SKM-1 treated with dmso at 0.1 percent for 144 hours (cell line): ENCODE results near the gene DENND11.

Experiments
- DNase-seq: peaks from one replicate; lab custom pipeline; 2025; ENCODE audit not compliant: unreplicated experiment; lab: John Stamatoyannopoulos, UW

The DENND11 gene, protein sequence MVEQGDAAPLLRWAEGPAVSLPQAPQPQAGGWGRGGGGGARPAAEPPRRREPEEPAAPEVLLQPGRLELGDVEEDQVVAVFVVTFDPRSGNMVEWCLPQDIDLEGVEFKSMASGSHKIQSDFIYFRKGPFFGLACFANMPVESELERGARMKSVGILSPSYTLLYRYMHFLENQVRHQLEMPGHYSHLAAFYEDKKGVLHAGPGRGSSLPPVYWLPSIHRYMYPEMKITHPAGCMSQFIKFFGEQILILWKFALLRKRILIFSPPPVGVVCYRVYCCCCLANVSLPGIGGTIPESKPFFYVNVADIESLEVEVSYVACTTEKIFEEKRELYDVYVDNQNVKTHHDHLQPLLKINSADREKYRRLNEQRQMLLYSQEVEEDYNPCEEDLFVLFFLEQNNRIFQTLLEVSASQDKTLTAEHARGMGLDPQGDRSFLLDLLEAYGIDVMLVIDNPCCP

DNA sequence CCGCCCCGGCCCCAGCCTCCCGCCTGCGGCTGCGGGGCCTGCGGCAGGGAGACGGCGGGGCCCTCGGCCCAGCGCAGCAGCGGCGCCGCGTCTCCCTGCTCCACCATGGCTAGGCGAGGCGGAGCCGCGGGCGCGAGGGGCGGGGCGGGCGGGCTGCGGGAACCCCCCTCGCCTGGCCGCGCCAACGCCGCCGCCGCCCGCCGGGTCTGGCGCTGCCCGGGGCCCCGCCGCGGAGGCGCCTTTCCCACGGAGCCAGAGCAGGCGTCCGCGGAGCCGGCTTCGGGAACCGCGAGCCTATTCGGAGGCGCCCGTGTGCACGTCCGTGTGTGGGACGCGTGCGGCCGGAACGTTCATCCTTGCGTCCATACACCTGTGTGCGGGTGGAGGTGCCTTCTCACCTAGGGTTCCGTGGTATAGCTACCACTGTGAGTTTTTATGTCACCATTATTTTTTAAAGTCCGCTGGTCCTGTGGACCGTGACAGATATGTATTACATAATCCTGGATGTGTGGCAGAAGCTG is at the start of gene DENND11:
TSS of gene DENND11 (minus strand) at position 120 of the 521 bp plus-strand sequence. CDS start at position 107, 13 bp downstream.
- no peak for DNase-seq

DNA sequence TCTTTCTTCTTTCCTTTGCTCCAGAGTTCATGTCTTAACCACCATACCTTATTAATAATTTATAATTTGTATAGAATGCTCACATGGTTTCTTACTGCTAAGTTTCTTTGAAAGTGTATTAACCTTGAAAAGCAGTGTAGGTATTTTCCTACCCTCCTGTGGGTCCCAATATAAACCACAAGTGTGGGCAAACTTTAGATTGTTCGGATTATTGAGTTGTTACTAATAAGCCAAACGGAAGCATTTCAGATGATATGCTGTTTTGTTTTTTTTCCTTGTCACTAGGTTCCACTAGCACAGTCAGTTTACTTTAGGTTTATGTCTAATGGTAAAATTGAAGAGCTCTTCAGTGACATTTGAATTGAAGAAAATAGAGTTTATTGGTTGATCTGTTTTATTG is 46.4 kb upstream of the DENND11 start:
- no peak for DNase-seq

DNA sequence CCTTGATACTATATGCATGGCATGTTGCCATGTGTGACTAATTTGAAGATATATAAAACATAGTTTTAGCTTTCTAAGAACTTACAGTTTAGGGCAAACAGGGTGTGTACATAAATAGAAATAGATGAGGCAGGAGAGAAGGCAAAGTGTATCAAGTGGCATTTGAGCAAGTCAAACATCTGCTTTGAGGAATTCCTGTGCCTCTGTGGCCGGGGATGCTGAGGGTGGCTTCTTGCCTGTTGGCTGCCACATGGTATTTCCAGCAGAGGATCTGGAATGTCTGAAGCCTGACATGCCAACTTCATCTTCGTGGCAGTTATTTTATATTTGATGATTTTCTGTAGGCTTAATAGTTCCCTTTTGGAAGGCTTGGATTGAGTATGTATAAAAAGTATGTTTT is 42.2 kb upstream of the DENND11 start:
- DNase-seq, result no peak

DNA sequence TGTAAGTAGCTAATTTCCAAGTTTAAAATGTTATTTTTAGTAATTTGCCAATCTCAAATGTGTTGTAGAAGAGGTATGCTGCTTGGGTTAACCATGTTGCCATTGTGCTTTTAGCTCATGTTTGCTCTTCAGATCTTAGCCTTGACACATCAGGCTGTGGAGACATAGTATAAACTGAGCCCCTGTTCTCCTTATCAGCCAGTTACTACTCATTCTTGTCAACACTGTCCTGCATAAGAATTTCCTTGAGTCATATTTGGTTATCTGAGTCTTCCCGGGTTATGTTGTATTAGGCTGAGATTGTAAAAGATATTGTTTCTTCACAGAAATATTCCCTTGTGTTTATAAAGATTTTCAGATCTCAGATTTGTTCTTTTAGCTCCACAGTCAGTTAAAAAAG is 40.3 kb upstream of the DENND11 start:
- DNase-seq, result no peak

DNA sequence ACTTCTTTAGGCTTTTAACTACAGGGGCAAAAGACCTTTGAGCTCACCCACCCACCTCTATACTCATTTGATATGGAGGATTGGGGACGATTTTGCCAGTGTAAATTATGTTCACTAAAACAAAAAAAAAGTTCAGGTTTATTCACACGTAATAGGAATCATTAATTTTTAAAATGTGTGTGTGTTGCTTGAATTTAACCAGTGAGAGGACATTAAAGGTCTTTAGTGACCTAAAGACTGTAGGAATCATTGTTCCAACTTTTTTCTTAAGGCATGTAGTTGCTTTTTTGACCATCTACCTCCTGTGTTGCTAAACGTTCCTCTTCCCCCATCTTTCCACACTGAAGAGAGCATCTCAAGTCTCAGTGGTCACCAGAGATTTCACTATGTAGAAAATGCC is 37.3 kb upstream of the DENND11 start:
- DNase-seq, result no peak

DNA sequence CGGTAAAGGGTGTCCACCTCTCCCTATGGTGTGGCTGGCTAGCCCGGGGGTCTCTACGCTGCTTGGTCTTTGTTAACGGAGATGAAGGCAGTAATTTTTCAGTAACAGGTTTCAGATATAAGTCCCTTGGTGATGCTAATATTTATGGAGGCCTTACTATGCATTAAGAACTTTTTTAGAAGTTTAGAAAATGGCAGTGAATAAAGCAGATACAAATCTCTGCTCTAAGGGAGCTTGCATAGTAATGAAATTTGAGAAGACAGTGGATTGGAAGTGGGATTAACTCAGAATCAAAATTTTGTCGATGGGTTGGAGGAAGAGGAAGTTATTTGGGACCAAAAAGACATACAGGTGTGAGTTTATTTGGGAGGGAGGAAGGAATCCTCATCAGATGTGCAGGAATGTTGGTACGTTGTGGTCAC is 36.6 kb upstream of the DENND11 start:
- no peak for DNase-seq

DNA sequence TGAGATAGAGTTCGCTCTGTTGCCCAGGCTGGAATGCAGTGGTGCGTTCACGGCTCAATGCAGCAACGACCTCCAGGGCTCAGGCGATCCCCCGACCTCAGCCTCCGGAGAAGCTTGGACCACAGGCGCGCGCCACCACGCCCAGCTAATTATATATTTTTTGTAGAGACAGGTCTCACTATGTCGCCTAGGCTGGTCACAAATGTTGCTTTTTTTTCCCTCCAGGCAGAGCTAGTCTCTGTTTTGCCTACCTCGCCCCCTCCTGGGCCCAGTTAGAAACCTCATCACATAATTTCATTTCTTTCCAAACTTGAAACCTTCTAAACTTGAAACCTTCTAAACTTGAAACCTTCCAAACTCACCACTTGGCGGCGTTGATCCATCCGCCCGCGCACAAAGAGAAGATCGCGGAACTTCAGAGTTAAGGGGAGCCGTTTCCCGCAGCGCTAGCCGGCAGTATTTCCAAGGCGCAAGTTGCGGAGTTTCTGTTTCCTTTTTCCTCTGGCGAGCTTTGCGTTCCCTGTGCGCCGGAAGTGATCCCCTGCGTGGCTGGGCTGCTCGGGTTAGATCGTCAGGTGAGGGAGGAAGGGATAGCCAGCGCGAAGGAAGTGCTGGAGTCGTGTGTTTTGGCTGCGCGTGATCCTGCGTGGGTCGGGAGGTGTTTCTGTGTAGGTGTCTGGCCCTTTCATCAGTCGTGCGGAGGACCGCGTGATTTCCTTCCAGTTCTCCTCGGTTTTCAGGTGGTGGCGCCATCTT is 36.0 kb upstream of the DENND11 start, which contains the start of gene SSBP1:
TSS of gene SSBP1 (plus strand) at position 523 of the 756 bp plus-strand sequence. CDS start 809 bp downstream, outside the sequence.
- peak; percentile 99 for DNase-seq

DNA sequence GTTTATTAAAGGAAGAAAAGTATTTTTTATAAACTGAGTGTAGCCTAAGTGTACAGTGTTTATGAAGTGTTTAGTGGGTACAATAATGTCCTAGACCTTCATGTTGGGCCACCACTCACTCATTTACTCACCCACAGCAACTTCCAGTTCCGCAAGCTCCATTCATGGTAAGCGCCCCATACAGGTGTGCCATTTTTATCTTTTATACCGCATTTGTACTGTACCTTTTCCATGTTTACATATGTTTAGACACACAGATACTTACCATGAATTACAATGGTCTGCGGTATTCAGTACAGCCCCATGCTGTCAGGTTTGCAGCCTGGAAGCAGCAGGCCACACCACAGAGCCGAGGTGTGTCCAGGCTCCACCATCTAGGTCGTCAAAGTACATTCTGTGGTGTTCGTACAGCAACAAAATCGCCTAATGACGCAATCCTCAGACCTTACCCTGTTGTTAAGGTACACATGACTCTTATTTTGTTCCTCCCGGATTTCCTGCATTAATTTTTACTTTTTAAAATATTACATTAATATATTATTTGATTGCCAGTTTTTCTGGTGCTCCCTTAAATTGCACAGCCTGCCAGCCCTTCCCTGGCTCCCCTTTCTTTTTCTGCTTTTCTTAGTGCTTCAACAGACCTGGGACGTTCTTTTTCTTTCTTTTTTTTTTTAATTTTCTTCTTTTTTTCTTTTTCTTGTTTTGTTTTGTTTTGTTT is 35.3 kb upstream of the DENND11 start:
- peak; percentile 7 for DNase-seq

DNA sequence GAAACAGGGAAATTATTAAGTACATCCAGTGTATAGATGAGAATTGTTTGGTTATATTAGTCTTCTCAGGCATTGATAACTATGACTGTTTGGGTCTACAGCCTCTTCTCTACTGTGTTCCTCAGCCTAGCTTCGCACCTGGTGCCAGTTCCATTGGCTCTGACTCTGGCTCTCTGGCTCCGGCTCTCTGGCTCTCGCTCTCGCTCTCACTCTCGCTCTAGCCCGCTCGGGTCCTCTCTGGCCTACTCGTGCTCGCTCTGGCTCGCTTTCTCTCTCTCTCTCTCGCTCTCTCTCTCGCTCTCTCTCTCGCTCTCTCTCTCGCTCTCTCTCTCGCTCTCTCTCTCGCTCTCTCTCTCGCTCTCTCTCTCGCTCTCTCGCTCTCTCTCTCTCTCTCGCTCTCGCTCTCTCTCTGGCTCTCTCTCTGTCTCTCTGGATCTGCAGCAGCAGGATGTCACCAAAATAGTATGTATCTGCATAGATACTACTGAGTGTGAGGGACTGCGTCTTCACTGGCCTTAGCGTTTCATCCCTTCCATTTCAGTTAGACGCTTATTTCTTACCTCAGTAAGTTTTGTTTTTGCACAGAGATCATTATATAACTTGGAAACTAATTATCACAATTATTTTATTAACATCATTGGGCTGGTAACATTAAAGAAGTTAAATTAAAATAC is 29.6 kb upstream of the DENND11 start:
- no peak for DNase-seq

DNA sequence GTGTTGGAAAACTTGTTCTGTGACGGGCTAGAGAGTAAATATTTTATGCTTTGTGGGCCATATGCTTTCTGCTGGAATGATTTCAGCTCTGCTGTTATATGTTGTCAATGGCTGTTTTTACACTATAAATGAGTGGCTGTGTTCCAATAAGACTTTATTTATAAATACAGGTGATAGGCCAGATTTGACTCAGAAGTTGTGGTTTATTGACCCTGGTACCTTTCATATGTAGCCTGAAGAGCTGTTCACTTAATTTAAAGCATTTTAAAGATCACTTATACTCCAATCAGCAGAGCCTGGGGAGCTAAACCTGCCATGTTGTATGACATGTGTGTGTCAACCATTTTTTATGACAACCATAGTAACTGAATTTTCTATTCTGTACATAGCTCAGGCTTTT is 27.1 kb upstream of the DENND11 start:
- DNase-seq, result no peak

DNA sequence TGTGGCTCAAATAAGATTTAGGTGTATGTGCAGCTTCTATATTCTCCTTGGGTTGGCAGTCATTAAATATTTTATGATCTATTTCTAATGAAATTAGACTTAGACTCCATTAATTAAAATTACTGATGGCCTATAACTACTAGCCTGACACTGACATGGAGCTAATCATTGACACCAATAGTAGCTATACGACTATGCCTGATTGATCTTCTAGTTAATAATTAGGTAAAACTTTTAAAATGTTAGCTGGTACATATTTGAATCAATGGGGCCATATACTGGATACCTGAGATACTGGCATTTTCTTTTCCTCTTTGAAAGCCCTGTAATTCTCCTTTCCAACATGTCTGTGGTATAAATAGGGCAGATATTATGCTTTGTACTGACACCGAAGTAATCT is 20.6 kb upstream of the DENND11 start:
- DNase-seq, result no peak

DNA sequence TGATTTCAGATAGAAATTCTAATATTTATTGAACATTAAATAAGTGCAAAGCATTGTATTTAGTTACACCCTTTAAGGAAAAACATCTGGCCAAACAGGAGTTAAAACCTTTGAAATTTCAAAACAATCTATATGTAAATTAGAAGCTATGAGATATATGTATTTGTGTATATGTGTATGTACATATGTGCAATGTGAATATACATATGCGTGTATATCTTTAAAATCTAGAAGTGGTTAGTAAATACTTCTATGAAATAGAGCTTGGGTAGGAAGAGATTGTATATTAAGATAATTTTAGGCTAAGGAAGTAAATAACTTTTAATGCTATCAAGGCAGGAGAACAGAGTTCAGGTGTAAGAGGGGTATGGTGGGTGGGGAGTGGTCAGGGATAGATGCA is 15.5 kb upstream of the DENND11 start:
- DNase-seq, result no peak

DNA sequence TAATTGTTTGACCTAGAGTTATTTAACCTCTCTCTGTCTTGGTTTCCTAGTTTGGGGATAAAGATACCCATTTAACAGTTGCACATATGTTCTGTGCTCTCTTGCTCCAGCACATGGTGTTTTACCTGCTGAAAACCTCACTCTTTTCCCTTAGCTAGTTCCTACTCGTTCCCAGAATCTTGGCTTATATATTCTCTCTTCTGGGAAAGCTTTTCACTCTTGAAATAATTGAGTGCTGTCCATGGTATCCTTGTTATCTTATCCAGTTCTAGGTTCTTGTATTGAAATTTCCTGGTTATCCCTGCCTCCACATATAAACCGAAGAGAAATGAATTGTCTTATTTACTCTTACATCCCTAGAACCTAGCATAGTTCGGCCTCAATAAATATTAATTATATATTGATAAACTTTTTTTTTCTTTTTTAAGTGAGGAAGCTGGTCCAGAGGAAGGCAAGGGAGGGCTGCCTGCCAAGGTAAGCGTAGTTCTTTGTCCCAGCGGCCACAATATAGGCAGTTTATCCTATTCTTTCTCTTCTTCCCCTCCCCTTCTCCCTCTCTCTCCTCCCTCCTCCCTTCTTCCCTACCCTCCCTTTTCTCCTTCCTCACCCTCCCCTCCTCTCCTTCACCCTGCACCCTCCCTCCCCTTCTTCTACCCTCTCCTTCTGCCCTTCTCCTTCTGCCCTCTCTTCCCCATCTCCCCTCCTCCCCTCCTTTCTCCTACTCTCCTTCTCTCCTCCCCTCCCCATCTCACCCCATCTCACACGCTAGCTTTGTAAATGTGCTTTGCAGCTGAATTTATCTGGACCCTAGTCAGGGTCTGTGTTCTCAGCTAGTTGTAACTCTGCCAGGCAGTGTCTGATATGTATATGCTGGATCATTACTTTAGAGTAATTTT is 14.1 kb upstream of the DENND11 start:
- DNase-seq, result no peak

DNA sequence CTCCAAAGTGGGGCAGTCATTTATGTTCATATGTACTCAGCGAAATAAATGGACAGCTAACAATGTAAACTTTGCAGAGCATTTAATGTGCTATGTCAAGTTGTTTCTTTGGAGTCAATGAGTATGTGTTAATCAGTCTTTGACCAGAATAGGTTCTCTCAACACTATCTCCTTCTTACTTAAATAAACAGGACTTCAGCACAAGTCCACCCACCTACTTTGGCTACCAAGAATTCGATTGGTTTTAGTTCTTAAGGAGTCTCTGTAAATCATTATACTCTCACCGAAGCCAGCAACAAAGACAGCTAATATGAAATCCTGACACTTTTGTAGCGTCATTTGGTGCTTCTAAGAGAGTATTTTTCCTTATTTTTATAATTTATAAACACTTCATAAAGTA is 13.1 kb upstream of the DENND11 start:
- no peak for DNase-seq

DNA sequence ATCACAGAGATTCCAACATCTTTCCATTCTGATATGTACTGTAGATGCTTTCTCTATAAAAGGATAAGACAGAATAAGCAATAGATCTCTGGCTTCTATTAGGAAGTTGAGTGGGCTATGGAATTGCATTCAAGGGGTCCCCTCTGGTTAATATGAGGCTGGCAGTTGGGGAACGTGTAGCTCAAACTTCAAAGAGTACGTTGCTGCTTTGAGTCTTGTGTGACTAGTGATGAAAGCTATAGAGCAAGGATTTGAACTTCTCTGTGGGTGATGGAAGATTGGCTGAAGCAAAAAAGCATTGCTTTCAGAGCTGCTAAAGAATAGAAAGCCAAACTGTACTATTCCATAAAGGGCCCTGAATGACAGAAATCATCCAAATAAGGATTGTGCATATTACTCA is 12.6 kb upstream of the DENND11 start:
- DNase-seq, result no peak

DNA sequence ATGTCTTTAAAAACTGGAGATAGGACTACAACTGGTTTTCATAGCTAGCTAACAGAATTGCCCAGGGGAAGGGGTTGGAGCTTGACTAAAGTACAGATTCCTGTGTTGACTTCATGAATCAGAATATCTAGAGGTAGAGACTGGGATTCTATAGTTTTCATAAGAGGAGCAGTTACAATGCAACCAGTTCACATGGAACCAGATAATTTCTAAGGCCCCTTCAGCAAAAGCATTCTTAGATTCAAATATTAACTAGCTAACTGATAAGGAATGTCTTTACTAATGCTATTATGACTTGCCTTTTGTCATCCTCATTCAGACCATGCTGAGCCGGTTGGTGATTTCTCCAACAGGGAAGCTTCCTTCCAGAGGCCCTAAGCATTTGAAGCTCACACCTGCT is 11.9 kb upstream of the DENND11 start:
- DNase-seq, result no peak

DNA sequence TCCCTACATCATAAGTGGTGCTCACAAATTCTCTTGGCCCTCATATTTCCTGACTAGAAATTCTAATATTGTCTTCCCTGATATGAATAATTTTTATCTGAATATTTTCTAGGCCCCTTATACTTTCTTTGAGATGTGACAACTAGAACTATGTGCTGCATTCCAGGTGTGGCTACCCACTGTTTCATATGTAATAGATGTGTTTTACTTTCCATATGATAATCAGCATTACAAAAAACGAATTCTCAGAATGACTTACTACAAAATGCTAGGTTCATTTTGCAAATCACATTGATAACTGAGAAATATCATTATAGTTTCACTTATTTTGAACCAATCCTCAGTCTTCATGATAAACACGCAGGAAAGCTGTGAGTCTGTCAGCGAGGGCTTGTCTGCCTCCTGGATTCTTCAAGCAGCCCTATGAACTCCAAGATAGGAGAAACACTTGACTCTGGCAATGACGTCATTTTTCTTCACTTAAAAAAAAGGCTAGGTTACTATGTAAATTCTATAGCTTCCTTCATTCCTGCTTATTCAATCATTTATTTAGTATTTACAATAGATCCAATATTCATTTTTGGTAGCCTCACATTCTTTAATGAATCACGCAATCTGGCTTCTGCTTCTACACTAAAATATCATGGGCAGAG is 10.8 kb upstream of the DENND11 start:
- no peak for DNase-seq

DNA sequence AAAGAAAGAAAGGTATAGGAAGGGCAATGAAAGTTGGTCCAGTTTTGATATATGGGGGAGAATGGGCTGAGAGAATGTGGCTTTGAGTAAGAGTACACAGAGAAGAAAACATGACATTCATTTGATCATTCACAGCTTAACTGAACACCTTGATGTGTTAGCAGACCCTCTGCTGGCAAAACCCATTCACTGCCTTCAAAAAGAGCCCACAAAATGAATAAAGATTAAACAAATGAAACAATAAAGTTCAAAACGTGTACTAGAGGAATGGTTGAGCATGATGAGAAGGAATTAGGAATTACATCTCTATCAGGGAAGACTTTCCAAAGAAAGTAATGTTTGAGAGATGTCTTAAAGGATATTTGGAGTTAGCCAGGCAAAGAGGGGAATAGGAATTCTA is 8.3 kb upstream of the DENND11 start:
- DNase-seq, result no peak

DNA sequence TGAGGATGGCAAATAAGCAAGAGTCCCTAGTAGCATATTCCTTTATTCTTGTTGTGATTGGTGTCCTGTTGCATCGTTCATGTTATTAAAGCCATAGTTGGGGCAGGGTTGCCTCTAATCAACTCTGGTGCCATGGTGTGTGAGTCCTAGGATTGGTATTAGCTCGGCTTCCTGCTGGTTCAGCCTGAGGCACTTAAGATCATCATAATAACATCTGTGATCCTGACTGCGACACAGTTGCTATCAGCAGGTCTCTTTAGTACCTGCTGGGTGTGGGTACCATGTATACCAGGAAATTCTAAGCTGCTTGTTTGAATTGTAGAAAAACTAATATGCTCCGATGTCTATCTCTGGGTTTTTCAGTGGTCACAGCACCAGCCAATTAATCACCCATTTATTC is 7.8 kb upstream of the DENND11 start:
- DNase-seq, result no peak
